ENCODE results near the gene NCKAP5L.

- TF ChIP-seq CTCF (IDR thresholded peaks at IDR 0.05; ENCODE audit: insufficient read depth, low read length, poor library complexity, severe bottlenecking) = no peak
- TF ChIP-seq EZH2phosphoT487 (conservative IDR thresholded peaks at IDR 0.05; ENCODE audit: low read length) = no peak
Observed at GRCh38 chr12:49821373-49822287, 6.6 kb downstream of the NCKAP5L start.

Measured in SU-DHL-6 (cell line).